Ureter (tissue), 1 donor: ENCODE results near the gene PIP4P1. TPM values are rescaled to one million over a fixed set of nuclear protein-coding genes. Genes with fewer than 3 reads are reported as not detected.
"Not testable (repeated sequence)": the region's sequence is repeated elsewhere in the genome, so short reads cannot be mapped to it uniquely, and the experiment has no call there.

Experiments
- DNase-seq: peaks from one replicate; pipeline ENCODE4 v3.0.0-alpha.2; 2020; ENCODE audit warnings: low spot score
- total RNA-seq: library from RNA; stranded (reverse); gene quantifications from one replicate; pipeline ENCODE4 v1.2.4, GENCODE V29; 2023
- donor health status: DM: yes; HTN: yes; CAD: no.

Gene PIP4P1
- total RNA-seq, 1 donor from 2014 or later: 36.8 TPM

- DNase-seq: no peak
Measured at GRCh38 chr14:20476776-20477175, 15.5 kb upstream of the PIP4P1 start.

- DNase-seq: no peak
Measured at GRCh38 chr14:20472536-20473169, 11.4 kb upstream of the PIP4P1 start.

- no peak for DNase-seq
Measured at GRCh38 chr14:20470603-20470901, 9.3 kb upstream of the PIP4P1 start.

GRCh38 chr14:20469890-20470602 is 8.8 kb upstream of the PIP4P1 start:
- no peak for DNase-seq

- peak; percentile 91 for DNase-seq
Measured at GRCh38 chr14:20469242-20469889, 8.1 kb upstream of the PIP4P1 start, which contains the start of gene PNP. TSS of gene PNP (plus strand) at chr14:20469406. CDS start at chr14:20469525, 119 bp downstream.

- no peak for DNase-seq
Measured at GRCh38 chr14:20468764-20469241, 7.6 kb upstream of the PIP4P1 start.

GRCh38 chr14:20460458-20461224 is 593 bp downstream of the PIP4P1 start:
- peak; percentile 62 for DNase-seq

GRCh38 chr14:20458031-20458789 is 3.0 kb downstream of the PIP4P1 start:
- no peak for DNase-seq

- no peak for DNase-seq
Measured at GRCh38 chr14:20456971-20457370, 4.3 kb downstream of the PIP4P1 start.

GRCh38 chr14:20455355-20456300 is 5.6 kb downstream of the PIP4P1 start:
- no peak for DNase-seq

- DNase-seq: peak; percentile 99
Measured at GRCh38 chr14:20454516-20455354, 6.5 kb downstream of the PIP4P1 start, which contains the start of the genes APEX1 and OSGEP. TSS of gene APEX1 (plus strand) at chr14:20455226. CDS start at chr14:20455646, 420 bp downstream. TSS of gene OSGEP (minus strand) at chr14:20454812. CDS start at chr14:20454683, 129 bp downstream.

GRCh38 chr14:20452831-20453230 is 8.4 kb downstream of the PIP4P1 start:
- DNase-seq: not testable (repeated sequence)

- DNase-seq: no peak
Measured at GRCh38 chr14:20446889-20447288, 14.3 kb downstream of the PIP4P1 start.

GRCh38 chr14:20443650-20444049 is 17.6 kb downstream of the PIP4P1 start:
- not testable (repeated sequence) for DNase-seq

GRCh38 chr14:20441461-20441860 is 19.8 kb downstream of the PIP4P1 start:
- no peak for DNase-seq

GRCh38 chr14:20440882-20441281 is 20.4 kb downstream of the PIP4P1 start:
- DNase-seq: no peak

GRCh38 chr14:20440465-20440864 is 20.8 kb downstream of the PIP4P1 start:
- DNase-seq: no peak

- no peak for DNase-seq
Measured at GRCh38 chr14:20438664-20439063, 22.6 kb downstream of the PIP4P1 start.

- no peak for DNase-seq
Measured at GRCh38 chr14:20436363-20436755, 24.9 kb downstream of the PIP4P1 start.
